NK-92 (cell line): ENCODE data around the gene SLC11A2.
"Not testable (repeated sequence)": the region's sequence is repeated elsewhere in the genome, so short reads cannot be mapped to it uniquely, and the experiment has no call there.

ENCODE experiments used
- DNase-seq: peaks from one replicate; lab custom pipeline; 2025; ENCODE audit not compliant: unreplicated experiment; lab: John Stamatoyannopoulos, UW

The SLC11A2 gene

DNA sequence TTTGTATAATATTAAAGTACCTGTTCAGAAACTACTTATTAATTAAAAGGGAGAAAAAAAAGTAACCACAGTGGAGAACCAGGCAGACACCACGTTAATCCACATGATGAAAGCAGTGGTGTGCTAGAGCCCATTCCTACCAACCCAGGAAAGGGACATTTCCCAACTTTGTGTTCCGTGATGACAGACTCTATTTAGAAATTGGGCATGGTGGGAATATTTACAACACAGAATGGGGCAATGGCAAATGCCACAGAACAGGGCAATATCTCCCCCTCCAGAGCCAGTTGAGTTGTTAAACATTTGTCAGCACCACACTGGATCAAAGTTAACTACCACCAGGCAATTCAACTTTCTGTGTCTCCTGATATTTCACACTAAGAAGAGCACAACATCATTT, 75.1 kb downstream of the SLC11A2 start:
- DNase-seq, result no peak

DNA sequence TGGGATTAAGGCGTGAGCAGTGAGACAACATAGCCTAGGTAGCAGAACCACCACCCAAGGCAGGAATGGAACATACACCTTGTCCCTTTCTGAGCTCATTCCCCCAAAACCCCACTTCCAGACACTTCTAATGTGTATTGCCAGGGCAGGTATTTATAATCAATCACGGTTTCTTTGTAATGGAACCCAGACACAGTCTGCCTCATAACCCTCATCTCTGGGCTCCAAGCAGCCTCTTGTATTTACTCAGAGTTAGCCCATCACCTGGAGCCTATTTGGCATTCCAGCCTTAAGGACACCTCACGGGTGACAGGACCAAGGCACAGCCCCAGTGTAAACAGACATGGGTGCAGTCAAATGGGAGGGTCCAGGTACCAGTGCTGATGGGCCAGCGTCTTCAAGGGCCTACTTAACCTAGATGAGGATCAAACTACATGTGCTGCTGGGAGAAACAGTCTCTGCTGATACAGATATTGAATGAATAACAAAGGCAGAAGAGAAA, 76.3 kb downstream of the SLC11A2 start:
- DNase-seq, result no peak

DNA sequence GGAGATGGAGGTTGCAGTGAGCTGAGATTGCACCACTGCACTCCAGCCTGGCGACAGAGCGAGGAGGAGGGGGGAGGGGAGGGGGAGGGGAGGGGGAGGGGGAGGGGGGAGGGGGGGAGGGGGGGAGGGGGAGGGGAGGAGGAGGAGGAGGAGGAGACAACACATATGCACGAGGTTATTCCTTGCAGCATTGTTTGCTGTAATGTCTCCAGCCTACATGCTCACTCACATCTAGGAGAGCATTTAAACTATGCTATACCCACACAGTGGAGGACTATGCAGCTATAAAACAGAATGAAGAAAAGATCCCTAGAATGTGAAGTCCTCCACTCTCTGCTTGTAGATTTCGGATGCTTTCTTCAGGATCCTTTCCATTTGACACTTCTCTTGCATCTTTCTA, 77.4 kb downstream of the SLC11A2 start:
- DNase-seq, result no peak

DNA sequence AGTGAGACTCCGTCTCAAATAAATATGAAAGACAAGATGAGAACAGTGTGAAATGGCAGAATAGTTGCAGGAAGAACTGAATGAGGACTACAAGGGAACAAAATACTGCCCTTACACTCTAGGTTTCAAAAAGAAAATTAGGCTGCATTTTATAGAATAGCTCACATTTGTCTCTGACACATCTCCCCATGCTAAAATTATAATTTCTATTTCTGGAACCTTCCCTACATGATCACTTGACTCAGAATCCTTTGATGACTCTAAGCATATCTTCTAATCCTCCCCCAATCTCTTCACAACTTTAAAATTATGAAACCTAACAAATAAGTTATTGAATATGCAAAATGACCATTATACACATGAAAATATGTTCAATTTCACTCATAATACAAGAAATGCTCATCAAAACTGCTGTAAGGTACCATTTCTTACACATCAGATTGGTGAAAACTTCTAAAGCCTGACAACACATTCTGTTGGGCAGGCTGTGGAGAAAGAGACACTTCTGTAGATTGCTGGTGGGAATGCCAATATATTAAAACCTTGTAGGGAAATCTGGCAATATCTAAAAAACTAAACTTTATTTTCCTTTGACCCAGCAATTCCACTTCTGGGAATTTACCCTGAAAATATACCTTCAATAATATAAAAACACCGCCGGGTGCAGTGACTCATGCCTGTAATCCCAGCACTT, 78.1 kb downstream of the SLC11A2 start:
- no peak for DNase-seq

DNA sequence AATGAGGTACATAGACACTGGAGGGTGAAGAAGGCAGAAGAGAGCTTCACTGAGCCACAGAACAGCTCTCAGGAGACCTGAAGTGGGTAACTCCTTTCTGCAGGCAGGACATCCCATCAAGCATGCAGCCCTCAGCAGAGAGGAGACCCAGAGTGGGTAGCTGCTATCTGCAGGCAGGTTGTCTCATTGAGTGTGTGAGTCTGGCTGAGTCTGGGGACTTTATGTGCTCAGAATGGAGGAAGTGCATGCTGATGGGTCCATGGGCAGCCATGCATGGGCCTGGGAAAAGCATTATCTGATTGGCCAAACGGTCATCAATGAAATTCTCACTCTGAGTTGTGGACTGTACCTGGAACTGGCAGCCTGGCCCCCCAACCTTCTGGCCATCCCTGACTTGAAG, 88.5 kb downstream of the SLC11A2 start:
- no peak for DNase-seq

DNA sequence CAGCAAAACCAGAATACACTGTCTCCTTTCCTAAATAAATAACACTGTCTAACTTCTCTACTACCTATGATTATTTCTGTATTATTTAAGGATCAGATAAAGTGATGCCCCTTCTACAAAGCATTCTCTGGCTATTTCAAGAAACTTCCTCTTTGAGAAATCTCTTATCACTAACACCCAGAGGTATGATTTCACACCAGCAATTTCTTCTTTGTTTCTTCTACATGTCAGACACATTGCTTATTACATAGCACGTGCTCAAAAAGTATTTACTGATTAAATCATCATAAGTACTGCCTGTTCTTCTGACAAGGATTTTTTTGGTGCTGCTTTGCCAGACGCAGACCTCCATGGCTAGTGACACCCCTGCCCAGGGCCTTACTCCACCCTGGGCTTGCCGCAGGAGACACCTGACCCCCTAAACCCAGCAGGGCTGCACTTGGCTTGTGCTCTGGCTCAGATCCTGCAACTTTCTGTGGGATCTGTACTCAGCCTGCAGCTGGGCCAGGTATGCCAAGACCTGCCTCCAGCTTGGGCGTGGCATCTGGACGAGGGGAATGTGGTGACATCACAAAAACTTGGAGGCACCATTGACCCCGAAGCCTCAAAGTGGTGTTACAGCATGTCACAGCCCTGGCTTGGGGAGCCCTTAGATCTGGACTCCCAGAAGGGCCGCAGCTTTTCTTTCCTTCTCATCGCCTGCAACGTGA, 89.2 kb downstream of the SLC11A2 start:
- no peak for DNase-seq

DNA sequence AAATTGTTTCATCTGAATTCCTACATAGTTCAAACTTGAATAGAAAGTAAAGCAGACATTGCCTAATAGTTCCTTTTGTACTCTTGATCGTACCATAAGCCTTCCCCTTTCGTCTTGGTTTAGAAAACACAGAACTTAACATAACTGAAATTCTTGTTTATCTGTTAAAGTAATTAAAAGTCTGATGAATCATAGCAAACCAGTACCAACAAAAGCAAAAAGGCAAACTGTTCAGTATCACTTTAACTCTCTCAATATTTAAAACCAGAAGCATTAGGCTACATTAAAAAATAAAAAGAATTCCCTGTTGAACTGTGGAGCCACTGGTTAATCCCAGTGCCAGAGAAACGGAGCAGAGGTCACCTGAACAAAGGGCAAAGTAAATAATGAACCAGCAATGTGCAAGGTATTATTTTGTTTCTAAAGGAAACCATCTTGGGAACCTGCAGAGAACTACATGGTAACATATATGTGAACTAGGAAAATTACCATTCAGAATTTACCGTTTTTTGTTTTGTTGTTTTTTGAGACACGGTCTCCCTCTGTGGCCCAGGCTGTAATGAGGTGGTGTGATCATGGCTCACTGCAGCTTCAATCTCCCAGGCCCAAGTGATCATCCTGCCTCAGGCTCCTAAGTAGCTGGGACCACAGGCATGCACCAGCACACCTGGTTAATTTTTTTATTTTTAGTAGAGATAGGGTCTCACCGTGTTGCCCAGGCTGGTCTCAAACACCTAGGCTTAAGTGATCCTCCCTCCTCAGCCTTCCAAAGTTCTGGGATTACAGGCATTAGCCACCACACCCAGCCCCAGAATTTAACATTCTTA, 91.0 kb downstream of the SLC11A2 start:
- DNase-seq, result no peak

GRCh38 chr12:50934371-50934851, 91.8 kb downstream of the SLC11A2 start:
- DNase-seq, result no peak

DNA sequence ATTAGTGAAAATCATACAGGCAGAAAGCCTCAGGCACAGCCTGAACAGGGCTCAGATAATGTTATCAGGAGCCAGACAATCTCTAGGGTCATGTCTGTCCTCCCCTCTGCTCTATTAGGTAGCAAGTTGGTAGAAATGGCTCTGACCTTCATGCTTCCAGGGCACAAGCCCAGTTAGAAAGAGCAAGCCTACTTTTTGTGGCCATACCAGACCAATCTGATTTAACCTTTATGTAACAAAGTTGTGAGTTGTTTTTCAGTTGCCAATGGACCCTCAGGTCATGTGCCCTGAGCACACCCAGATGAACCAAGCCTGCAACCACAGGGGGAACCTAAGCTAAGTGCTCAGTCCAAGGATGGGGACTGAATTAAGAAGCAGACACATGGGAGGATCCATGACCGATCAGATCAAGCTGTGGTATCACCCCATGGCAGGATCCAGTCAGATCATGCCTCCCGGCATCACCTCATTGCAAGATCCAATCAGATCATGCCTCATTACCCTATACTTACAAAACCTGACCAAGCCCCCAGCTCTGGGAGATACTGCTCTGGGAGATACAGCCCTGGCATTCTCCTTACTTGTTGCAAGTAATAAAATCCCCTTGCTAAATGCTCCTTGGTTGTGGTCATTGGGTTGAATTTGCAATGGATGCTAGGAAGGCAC, 92.6 kb downstream of the SLC11A2 start:
- DNase-seq, result no peak

- no peak for DNase-seq
These were observed 93.3 kb downstream of the SLC11A2 start for GRCh38 chr12:50932787-50933280.

- DNase-seq, result not testable (repeated sequence)
These were observed 95.7 kb downstream of the SLC11A2 start for GRCh38 chr12:50930477-50930876.

DNA sequence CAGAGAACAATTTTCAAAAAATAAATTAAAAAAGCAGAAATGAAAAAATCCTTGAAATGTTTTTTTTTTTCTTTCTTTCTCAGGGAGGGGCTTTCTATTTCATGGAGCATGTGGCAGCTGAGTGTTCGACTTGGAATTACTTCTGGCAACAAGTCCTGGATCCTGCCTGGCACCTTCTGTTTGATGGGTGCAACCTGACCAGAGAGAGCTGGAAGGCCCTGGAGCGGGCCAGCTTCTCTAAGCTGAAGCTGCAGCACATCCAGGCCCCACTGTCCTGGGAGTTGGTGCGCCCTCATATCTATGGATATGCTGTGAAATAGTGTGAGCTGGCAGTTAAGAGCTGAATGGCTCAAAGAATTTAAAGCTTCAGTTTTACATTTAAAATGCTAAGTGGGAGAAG, 96.4 kb downstream of the SLC11A2 start:
- no peak for DNase-seq
